Peyer's patch (tissue), 4 donors: Measurements from ENCODE around the gene RAB7B.

Experiments
- CTCF ChIP-seq, 6 experiments: fragments of 450-650 bp in 4 of 6; fragments of 200-600 bp in 2 of 6; sonication (generic) in 1 of 6; IDR thresholded peaks; one replicate each; pipeline ENCODE4 v1.5.1; 2017 to 2019; ENCODE audit warnings: antibody characterized with exemption in 6 of 6, mild to moderate bottlenecking in 3 of 6, moderate library complexity in 1 of 6
- POLR2A ChIP-seq, 2 donors: fragments of 450-650 bp; IDR thresholded peaks; one replicate each; pipeline ENCODE4 v1.5.1; 2017; ENCODE audit warnings: antibody characterized with exemption in 2 of 2, mild to moderate bottlenecking in 2 of 2, moderate library complexity in 2 of 2

GRCh38 chr1:206035027-206035426 is 31.8 kb upstream of the RAB7B start:
- TF ChIP-seq CTCF (IDR thresholded peaks at IDR 0.05) (no peak), POLR2A (IDR thresholded peaks at IDR 0.05) (no peak)
